RWPE1 (cell line): ENCODE data around the gene ACTN1.

ENCODE experiments used
- CTCF ChIA-PET: fragments of 350-600 bp; sonication (Branson Sonifier 250); formaldehyde crosslinking; extraction: SDS; loops from one replicate; lab custom pipeline; 2021; lab: Yijun Ruan, JAX
- POLR2A ChIA-PET: fragments of 400-600 bp; formaldehyde crosslinking; extraction: SDS; loops from one replicate; lab custom pipeline; 2020; ENCODE audit warnings: antibody characterized with exemption; ENCODE audit not compliant: low non-redundant PET; lab: Yijun Ruan, JAX
- DNase-seq: peaks from one replicate; pipeline ENCODE4 v3.0.0; 2012; ENCODE audit warnings: low spot score
- H3K27ac ChIP-seq: fragments of 450-650 bp; 2 replicates; pipeline ENCODE4 v1.5.1; 2017
- TF ChIP-seq, protein P1 (sequence below): fragments of 450-650 bp; conservative IDR thresholded peaks from 2 replicates; pipeline ENCODE4 v1.5.1; 2017; ENCODE audit warnings: low read depth, mild to moderate bottlenecking

Gene ACTN1

DNA sequence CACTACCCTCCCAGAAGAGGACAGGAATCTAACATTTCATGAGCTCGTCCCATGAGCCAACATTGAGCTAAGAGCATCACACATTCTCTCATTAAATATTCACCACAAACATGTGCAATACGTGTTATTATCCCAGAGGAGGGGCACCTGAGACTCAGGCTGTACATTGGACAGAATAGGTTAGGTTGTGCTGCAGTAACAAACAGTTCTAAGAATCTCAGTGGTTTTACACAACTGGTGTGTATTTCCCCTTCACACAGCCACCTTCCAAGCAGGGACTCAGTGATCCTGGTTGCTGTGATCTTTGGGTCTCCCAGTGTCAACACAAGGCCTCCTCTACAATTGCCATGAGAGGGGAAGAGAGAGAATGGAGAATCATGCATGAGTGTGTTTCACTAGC lies 15.0 kb upstream of the ACTN1 start:
- POLR2A ChIA-PET: no interaction called here
- CTCF ChIA-PET: no interaction called here
- TF ChIP-seq, protein P1, sequence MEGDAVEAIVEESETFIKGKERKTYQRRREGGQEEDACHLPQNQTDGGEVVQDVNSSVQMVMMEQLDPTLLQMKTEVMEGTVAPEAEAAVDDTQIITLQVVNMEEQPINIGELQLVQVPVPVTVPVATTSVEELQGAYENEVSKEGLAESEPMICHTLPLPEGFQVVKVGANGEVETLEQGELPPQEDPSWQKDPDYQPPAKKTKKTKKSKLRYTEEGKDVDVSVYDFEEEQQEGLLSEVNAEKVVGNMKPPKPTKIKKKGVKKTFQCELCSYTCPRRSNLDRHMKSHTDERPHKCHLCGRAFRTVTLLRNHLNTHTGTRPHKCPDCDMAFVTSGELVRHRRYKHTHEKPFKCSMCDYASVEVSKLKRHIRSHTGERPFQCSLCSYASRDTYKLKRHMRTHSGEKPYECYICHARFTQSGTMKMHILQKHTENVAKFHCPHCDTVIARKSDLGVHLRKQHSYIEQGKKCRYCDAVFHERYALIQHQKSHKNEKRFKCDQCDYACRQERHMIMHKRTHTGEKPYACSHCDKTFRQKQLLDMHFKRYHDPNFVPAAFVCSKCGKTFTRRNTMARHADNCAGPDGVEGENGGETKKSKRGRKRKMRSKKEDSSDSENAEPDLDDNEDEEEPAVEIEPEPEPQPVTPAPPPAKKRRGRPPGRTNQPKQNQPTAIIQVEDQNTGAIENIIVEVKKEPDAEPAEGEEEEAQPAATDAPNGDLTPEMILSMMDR: no peak
- no peak overlapping the region for H3K27ac ChIP-seq
- no peak for DNase-seq

DNA sequence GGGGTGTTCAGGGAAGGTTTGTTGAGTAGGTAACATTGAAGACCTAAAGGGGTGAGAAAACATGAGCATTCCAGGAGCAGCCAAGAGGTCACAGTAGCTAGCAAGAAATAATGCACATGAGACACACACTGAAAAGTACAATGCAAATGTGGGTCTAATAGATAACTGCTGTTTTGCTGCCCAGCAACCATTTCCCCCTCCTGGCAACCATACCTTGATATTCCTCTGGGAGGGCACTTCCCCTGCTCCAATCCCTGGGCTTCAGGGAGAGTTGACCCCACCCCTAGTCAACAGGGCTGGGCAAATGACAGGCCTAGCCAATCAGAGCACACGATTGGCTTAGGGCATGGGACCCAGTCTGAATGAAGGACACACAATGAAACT lies 8.5 kb upstream of the ACTN1 start:
- CTCF ChIA-PET: no interaction called here
- TF ChIP-seq, protein P1: no peak
- DNase-seq: no peak
- POLR2A ChIA-PET: no interaction called here
- no peak overlapping the region for H3K27ac ChIP-seq

DNA sequence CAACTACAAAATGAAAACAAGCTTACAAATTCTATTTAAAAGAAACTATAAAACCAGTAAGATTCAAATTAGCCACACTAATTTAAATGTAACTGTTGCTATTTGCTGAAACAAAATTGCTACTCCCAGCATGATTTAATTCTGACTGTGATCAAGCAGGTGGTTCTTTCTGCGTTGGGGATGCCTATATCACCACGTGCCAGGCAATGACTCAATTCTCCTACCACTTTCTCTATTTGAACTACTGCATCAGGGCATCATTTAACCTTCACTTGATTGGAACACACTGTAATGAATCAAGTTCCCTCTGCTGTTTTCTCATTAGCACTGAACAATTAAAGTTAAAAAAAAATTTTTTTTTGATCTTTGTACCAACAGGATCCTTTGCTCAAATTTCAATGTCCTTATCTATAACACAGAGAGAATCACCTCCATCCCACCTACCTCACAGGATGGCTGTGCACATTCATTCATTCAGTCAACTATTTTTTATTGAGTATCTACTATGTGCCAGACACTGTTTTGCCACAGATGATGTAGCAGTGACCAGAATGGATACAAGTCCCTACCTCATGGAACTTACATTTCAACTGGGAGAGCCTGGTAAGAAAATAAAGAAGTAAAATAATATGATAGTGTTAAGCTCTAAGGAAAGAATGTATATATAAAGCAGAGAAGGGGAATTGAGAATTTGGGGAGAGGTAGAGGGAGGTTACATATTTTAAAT lies 8.0 kb upstream of the ACTN1 start:
- CTCF ChIA-PET: no interaction called here
- TF ChIP-seq, protein P1: no peak
- no peak overlapping the region for H3K27ac ChIP-seq
- no peak for DNase-seq
- POLR2A ChIA-PET: no interaction called here

DNA sequence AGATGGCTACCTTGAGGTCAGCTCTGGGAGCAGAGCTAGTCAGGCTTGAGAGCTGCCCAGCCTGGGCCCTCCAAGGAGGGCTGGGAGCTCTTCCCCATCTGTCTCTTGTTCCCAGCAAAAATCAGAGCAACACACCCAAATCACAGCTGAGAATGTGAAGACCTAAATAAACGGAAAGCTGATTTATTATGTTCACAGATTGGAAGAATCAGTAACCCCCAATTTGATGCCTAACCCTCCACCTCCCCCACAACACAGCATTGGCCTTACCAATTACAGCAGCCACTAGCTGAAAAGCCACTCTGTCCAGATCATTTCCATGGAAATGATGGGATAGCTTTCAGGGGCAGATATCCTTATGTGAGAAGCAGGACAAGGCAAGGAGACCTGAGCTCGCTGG lies 7.1 kb upstream of the ACTN1 start:
- no peak for DNase-seq
- no peak overlapping the region for H3K27ac ChIP-seq
- POLR2A ChIA-PET: no interaction called here
- CTCF ChIA-PET: interaction anchor here (0.6 kb wide), 1 partner anchor 61 kb away, joined by 3 read pairs; no protein-coding TSS in a partner anchor
- TF ChIP-seq, protein P1: no peak

DNA sequence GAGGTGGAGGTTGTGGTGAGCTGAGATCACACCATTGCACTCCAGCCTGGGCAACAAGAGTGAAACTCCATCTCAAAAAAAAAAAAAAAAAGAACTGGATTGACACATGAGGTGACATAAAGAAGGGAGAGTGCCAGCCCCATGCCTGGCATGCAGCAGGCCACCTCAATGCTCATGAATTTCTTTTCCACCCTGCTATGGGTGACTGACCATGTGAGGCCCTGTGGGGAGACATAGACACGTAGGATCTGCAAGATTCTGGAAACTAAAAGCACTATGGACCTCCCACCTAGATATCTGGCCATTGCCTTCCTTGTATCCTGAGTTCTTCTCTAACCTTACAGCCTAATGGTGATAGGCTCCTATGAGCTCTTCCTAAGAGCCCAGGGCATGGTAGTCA lies 5.6 kb upstream of the ACTN1 start:
- TF ChIP-seq, protein P1: no peak
- CTCF ChIA-PET: no interaction called here
- H3K27ac ChIP-seq: no peak overlapping the region
- DNase-seq: no peak
- POLR2A ChIA-PET: no interaction called here

DNA sequence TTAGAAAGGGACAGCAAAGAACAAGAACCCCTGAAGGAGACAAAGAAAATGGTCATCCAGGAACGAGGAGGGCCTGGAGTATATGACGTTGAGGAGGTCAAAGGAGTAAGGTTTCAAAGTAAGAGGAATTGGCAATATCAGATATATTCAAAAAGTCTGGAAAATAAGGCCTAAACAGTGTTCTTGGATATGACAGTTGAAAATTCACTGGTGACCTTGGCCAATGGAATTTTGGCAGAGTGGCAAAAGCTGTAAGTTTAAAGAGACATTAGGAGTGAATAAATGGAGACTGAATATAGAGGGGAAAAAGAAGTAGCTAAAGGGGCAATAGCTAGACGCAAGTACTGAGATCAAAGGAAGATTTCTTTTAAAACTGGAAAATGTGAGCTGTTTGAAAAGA lies 4.1 kb upstream of the ACTN1 start:
- no peak for DNase-seq
- CTCF ChIA-PET: no interaction called here
- TF ChIP-seq, protein P1: no peak
- no peak overlapping the region for H3K27ac ChIP-seq
- POLR2A ChIA-PET: no interaction called here
